OCI-LY7 (cell line): ENCODE data around the gene TCF15.

ENCODE experiments used
- EZH2phosphoT487 ChIP-seq: fragments of 200-600 bp; sonication (generic); IDR thresholded peaks from 2 replicates; pipeline ENCODE4 v1.6.1; 2018; ENCODE audit warnings: low read depth, borderline replicate concordance, mild to moderate bottlenecking, mixed run types, antibody characterized with exemption, low read length, moderate library complexity, mixed read lengths
- TF ChIP-seq, protein P1 (sequence below): fragments of 200-600 bp; sonication (generic); conservative IDR thresholded peaks from 2 replicates; pipeline ENCODE4 v1.5.1; 2014; ENCODE audit warnings: mild to moderate bottlenecking, antibody characterized with exemption, low read length, moderate library complexity, mixed read lengths

DNA sequence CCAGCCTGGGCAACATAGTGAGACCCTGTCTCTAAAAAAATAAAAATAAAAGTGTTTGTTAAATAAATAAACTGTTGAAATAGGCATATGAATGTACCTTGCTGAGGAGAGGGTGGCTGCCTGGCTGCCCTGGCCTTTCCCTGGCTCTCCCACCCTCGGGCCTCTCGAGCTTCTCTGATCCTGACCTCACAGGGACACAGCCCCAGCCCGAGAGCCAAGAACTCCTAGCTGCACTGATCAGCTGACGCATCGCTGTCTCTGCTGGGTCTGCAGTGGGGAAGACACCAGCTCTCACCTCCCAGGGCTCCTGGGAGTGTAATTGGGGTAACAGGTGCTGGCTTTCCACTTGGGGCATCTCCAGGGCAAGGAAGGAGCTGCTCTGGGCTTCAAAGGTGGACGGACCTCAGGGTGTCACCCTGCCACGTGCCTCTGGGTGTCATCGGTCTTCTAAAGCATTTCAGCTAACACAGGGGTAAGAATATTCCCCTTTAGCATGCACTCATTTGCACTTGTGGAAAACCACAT is 6.9 kb downstream of the TCF15 start:
- TF ChIP-seq, protein P1, sequence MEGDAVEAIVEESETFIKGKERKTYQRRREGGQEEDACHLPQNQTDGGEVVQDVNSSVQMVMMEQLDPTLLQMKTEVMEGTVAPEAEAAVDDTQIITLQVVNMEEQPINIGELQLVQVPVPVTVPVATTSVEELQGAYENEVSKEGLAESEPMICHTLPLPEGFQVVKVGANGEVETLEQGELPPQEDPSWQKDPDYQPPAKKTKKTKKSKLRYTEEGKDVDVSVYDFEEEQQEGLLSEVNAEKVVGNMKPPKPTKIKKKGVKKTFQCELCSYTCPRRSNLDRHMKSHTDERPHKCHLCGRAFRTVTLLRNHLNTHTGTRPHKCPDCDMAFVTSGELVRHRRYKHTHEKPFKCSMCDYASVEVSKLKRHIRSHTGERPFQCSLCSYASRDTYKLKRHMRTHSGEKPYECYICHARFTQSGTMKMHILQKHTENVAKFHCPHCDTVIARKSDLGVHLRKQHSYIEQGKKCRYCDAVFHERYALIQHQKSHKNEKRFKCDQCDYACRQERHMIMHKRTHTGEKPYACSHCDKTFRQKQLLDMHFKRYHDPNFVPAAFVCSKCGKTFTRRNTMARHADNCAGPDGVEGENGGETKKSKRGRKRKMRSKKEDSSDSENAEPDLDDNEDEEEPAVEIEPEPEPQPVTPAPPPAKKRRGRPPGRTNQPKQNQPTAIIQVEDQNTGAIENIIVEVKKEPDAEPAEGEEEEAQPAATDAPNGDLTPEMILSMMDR: 0 out of 2 replicates have a peak, but pooled peaks have one; percentile 12
- TF ChIP-seq EZH2phosphoT487: no peak
